Epidermal melanocyte (primary cell): Measurements from ENCODE around the gene DCAF6.

Experiments
- DNase-seq: peaks from one replicate; pipeline ENCODE4 v3.0.0; 2011; ENCODE audit warnings: low spot score; ENCODE audit not compliant: insufficient read length

Gene DCAF6

GRCh38 chr1:168100315-168101002 lies 164.0 kb downstream of the DCAF6 start:
- no peak for DNase-seq

DNA sequence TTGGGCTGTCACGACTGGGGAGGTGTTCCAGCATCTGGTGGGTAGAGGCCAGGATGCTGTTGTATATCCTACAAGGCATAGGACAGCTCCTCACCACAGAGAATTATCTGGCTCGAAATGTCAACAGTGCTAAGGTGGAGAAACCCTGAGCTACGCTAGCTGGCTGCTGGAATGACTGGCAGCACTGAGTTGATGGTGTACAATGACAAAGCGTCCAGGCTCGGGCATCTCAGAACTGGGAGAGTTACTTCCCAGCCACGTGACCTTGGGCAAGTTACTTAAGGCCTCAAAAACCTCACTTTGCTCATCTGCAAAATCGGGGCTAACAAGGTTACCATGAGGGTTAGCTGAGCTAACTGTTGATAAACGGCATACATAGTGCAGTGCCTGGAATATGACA lies 164.9 kb downstream of the DCAF6 start:
- no peak for DNase-seq

DNA sequence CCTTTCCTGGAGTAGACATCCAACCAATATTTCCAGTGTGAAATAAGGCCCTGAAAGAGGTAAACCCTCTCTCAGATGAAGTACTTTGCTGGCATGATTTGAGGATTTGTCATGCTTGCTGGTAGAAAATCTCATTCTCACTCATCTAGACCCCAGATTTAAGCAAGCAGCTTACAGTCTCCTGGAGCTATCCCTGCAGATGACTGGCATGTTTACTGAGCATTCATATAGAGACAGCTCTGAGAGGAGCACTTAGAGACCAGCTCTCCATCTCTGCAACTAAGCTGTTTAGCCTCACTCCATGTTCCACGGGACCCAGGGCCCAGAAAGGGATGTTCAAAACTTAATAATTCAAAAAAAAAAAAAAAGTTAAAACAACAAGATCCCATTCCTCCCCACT lies 166.0 kb downstream of the DCAF6 start:
- DNase-seq: no peak

GRCh38 chr1:168104535-168104934 lies 168.1 kb downstream of the DCAF6 start:
- no peak for DNase-seq

- DNase-seq: no peak
Measured at GRCh38 chr1:168105846-168106245, 169.4 kb downstream of the DCAF6 start.

- DNase-seq: no peak
Measured at GRCh38 chr1:168106274-168106673, 169.8 kb downstream of the DCAF6 start.

- no peak for DNase-seq
Measured at GRCh38 chr1:168110896-168111545, 174.5 kb downstream of the DCAF6 start.

DNA sequence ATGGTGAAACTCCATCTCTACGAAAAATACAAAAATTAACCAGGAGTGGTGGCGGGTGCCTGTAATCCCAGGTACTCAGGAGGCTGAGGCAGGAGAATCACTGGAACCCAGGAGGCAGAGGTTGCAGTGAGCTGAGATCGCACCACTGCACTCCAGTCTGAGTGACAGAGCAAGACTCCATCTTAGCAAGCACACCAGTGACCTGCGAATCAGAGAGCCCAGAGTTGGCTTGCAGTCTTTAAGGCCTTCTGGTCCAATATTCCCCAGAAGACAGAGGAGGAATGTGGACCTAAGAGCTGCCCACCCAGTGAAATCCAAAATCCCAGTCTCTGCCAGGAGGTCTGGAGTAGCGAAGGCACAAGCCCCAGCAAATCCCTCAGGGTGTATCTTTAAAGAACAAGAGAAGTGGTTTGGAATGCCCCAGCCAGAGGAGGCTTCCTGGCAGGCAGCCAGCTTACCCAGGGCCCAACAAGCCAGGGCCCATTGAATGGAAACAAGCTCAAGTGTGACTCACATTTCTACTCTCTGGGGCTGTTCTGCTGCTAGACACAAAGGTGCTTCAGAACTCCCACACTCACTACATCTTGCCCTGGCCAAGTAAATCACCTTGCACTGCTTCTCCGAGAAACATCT lies 176.3 kb downstream of the DCAF6 start:
- peak; percentile 56 for DNase-seq

DNA sequence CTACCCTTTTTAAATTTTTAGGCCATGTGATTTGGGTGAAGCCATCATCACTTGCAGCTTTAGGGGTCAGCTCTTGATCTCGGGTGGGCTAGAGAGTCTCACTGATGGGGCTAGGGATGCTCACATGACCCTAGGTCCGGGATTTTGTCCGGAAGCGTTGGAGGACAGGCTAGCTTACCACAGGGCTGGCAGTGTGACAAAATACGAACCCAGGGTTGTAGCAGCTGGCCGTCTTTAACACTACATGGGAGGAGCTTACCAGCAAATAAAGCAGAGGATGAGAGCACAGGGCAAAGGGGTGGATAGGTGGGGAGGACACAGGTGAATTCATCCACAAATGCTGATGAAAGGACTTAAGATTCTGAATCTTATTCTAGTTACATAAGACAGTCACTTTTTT lies 178.4 kb downstream of the DCAF6 start:
- DNase-seq: no peak

- DNase-seq: no peak
Measured at GRCh38 chr1:168116327-168116799, 179.9 kb downstream of the DCAF6 start.

DNA sequence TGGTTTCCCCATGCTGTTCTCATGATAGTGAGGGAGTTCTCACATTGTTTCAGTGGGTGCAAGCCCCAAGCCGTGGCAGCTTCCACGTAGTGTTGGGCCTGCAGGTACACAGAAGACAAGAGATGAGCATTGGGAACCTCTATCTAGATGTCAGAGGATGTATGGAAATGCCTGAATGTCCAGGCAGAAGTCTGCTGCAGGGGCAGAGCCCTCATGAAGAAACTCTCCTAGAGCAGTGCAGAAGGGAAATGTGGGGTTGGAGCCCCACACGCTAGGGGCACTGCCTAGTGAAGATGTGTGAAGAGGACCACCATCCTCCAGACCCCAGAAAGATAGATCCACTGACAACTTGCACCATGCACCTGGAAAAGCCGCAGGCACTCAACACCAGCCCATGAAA lies 183.3 kb downstream of the DCAF6 start:
- no peak for DNase-seq

- peak; percentile 55 for DNase-seq
Measured at GRCh38 chr1:168121401-168122011, 185.0 kb downstream of the DCAF6 start.

- no peak for DNase-seq
Measured at GRCh38 chr1:168125051-168125450, 188.6 kb downstream of the DCAF6 start.
